WTC11 (cell line): ENCODE results near the gene CERS2.

Experiments
- NR3C1 ChIP-seq: sonication (generic); formaldehyde crosslinking; conservative IDR thresholded peaks from 2 replicates; pipeline ENCODE4 v1.8.1; 2023; ENCODE audit warnings: low read depth, mild to moderate bottlenecking, missing genetic modification reagents
- PRRX2 ChIP-seq: fragments of 250-450 bp; sonication (Bioruptor Pico); IDR thresholded peaks from 2 replicates; pipeline ENCODE4 v1.8.0; 2021; ENCODE audit warnings: mild to moderate bottlenecking
- TEAD1 ChIP-seq: sonication (generic); formaldehyde crosslinking; IDR thresholded peaks from 2 replicates; pipeline ENCODE4 v1.8.0; 2022; ENCODE audit warnings: mild to moderate bottlenecking, missing genetic modification reagents
- TF ChIP-seq, protein P1 (sequence below): fragments of 200-600 bp; IDR thresholded peaks from 2 replicates; pipeline ENCODE4 v1.8.0; 2022; ENCODE audit warnings: antibody characterized with exemption
- TF ChIP-seq, protein P2 (sequence below): sonication (generic); formaldehyde crosslinking; IDR thresholded peaks from 2 replicates; pipeline ENCODE4 v1.8.0; 2022; ENCODE audit warnings: mild to moderate bottlenecking, missing genetic modification reagents
- TF ChIP-seq, protein P3 (sequence below): sonication (generic); formaldehyde crosslinking; conservative IDR thresholded peaks from 2 replicates; pipeline ENCODE4 v1.8.1; 2022; ENCODE audit warnings: mild to moderate bottlenecking, missing genetic modification reagents
- TF ChIP-seq, protein P4 (sequence below): sonication (generic); formaldehyde crosslinking; IDR thresholded peaks from 2 replicates; pipeline ENCODE4 v1.8.1; 2022; ENCODE audit warnings: low read depth, missing genetic modification reagents, borderline replicate concordance

DNA sequence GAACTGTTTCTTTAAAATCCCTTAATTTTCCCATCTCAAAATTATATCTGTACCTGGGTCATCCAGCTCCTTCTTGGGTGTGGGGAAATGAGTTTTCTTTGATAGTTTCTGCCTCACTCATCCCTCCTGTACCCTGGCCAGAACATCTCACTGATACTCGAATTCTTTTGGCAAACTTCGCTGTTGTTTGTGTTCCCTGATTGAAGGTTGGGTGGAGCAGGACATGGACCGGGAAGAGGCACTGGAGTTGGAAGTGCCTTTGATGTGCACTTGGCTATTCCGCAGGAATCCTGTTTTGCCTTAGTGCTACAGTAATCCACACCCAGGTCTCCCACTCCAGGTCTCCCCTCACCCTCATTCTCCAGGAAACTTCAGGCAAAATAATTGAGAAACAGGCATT is 20.8 kb upstream of the CERS2 start:
- TF ChIP-seq, protein P1, sequence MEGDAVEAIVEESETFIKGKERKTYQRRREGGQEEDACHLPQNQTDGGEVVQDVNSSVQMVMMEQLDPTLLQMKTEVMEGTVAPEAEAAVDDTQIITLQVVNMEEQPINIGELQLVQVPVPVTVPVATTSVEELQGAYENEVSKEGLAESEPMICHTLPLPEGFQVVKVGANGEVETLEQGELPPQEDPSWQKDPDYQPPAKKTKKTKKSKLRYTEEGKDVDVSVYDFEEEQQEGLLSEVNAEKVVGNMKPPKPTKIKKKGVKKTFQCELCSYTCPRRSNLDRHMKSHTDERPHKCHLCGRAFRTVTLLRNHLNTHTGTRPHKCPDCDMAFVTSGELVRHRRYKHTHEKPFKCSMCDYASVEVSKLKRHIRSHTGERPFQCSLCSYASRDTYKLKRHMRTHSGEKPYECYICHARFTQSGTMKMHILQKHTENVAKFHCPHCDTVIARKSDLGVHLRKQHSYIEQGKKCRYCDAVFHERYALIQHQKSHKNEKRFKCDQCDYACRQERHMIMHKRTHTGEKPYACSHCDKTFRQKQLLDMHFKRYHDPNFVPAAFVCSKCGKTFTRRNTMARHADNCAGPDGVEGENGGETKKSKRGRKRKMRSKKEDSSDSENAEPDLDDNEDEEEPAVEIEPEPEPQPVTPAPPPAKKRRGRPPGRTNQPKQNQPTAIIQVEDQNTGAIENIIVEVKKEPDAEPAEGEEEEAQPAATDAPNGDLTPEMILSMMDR = no peak
- TF ChIP-seq, protein P2, sequence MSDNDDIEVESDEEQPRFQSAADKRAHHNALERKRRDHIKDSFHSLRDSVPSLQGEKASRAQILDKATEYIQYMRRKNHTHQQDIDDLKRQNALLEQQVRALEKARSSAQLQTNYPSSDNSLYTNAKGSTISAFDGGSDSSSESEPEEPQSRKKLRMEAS (CRISPR knock-in tag) = no peak
- TF ChIP-seq, protein P3, sequence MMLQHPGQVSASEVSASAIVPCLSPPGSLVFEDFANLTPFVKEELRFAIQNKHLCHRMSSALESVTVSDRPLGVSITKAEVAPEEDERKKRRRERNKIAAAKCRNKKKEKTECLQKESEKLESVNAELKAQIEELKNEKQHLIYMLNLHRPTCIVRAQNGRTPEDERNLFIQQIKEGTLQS = no peak
- TF ChIP-seq, protein P4, sequence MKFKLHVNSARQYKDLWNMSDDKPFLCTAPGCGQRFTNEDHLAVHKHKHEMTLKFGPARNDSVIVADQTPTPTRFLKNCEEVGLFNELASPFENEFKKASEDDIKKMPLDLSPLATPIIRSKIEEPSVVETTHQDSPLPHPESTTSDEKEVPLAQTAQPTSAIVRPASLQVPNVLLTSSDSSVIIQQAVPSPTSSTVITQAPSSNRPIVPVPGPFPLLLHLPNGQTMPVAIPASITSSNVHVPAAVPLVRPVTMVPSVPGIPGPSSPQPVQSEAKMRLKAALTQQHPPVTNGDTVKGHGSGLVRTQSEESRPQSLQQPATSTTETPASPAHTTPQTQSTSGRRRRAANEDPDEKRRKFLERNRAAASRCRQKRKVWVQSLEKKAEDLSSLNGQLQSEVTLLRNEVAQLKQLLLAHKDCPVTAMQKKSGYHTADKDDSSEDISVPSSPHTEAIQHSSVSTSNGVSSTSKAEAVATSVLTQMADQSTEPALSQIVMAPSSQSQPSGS (CRISPR knock-in tag) = no peak
- TF ChIP-seq NR3C1 = no peak
- no peak for TF ChIP-seq TEAD1 (CRISPR knock-in tag)
- no peak for TF ChIP-seq PRRX2 (CRISPR knock-in tag)
